HEK293 (cell line): Measurements from ENCODE around the gene TSPOAP1.

Source experiments
- CTCF ChIA-PET: fragments of 350-600 bp; formaldehyde crosslinking; extraction: SDS; loops from one replicate; lab custom pipeline; 2021; ENCODE audit warnings: antibody characterized with exemption; lab: Yijun Ruan, JAX
- POLR2A ChIA-PET: fragments of 300-600 bp; formaldehyde crosslinking; extraction: SDS; loops from one replicate; lab custom pipeline; 2020; ENCODE audit warnings: antibody characterized with exemption, inconsistent platforms; lab: Yijun Ruan, JAX
- H3K27ac ChIP-seq: fragments of 200-500 bp; sonication (Bioruptor generic); 2 replicates; pipeline ENCODE4 v1.5.1; 2014; ENCODE audit warnings: low read depth, low read length, control low read depth, inconsistent platforms; ENCODE audit errors: extremely low read depth
- H3K36me3 ChIP-seq, 2 experiments: fragments of 200-500 bp in 1 of 2; sonication (Bioruptor generic) in 1 of 2; 1 replicate in 1 of 2; 2 replicates in 1 of 2; pipeline ENCODE4 v1.5.1; 2014 to 2017; ENCODE audit warnings: inconsistent platforms in 2 of 2, low read length in 2 of 2; ENCODE audit not compliant: control insufficient read depth in 2 of 2, insufficient read depth in 1 of 2
- H3K4me1 ChIP-seq: fragments of 200-500 bp; sonication (Bioruptor generic); 2 replicates; pipeline ENCODE4 v1.5.1; 2014; ENCODE audit warnings: mild to moderate bottlenecking, low read length, inconsistent platforms; ENCODE audit not compliant: control insufficient read depth, insufficient read depth
- H3K4me3 ChIP-seq: 2 replicates; pipeline ENCODE4 v1.5.1; 2011; ENCODE audit warnings: low read depth, mild to moderate bottlenecking, control low read depth, low read length, moderate library complexity
- H3K9me3 ChIP-seq: fragments of 200-500 bp; sonication (Bioruptor generic); 2 replicates; pipeline ENCODE4 v1.5.1; 2014; ENCODE audit warnings: low read depth, low read length, inconsistent platforms; ENCODE audit not compliant: control insufficient read depth, insufficient read depth
- GLI2 ChIP-seq: fragments of 450-650 bp; formaldehyde crosslinking; IDR thresholded peaks from 2 replicates; pipeline ENCODE4; 2017; ENCODE audit warnings: missing biosample characterization, missing genetic modification characterization, low read depth, borderline replicate concordance
- IKZF3 ChIP-seq: fragments of 450-650 bp; IDR thresholded peaks from 2 replicates; pipeline ENCODE4 v1.5.0; 2018; ENCODE audit warnings: missing biosample characterization, mild to moderate bottlenecking, missing genetic modification characterization, moderate library complexity
- PBX3 ChIP-seq: sonication (generic); formaldehyde crosslinking; IDR thresholded peaks from 2 replicates; pipeline ENCODE4 v1.8.1; 2022; ENCODE audit warnings: mild to moderate bottlenecking, moderate library complexity, missing genetic modification reagents
- TRIM28 ChIP-seq: IDR thresholded peaks from 2 replicates; pipeline ENCODE4 v1.6.1; 2011; ENCODE audit warnings: low read length, control low read depth, borderline replicate concordance
- ZFHX2 ChIP-seq: fragments of 450-650 bp; formaldehyde crosslinking; conservative IDR thresholded peaks from 2 replicates; pipeline ENCODE4 v1.5.1; 2016; ENCODE audit warnings: missing biosample characterization, missing genetic modification characterization
- ZNF10 ChIP-seq: fragments of 450-650 bp; formaldehyde crosslinking; IDR thresholded peaks from 2 replicates; pipeline ENCODE4 v1.5.1; 2017; ENCODE audit warnings: missing biosample characterization, missing genetic modification characterization
- ZNF146 ChIP-seq: fragments of 450-650 bp; formaldehyde crosslinking; IDR thresholded peaks from 2 replicates; pipeline ENCODE4 v1.5.1; 2016; ENCODE audit warnings: missing biosample characterization, missing genetic modification characterization
- ZNF423 ChIP-seq: fragments of 450-650 bp; formaldehyde crosslinking; IDR thresholded peaks from 2 replicates; pipeline ENCODE4 v1.5.1; 2016; ENCODE audit warnings: missing biosample characterization, missing genetic modification characterization
- ZNF488 ChIP-seq: fragments of 450-650 bp; formaldehyde crosslinking; IDR thresholded peaks from 2 replicates; pipeline ENCODE4 v1.5.1; 2016; ENCODE audit warnings: missing biosample characterization, missing genetic modification characterization
- ZNF692 ChIP-seq: fragments of 450-650 bp; formaldehyde crosslinking; IDR thresholded peaks from 2 replicates; pipeline ENCODE4 v1.5.1; 2016; ENCODE audit warnings: missing biosample characterization, missing genetic modification characterization
- ZNF707 ChIP-seq: fragments of 450-650 bp; formaldehyde crosslinking; IDR thresholded peaks from 2 replicates; pipeline ENCODE4 v1.5.1; 2016; ENCODE audit warnings: missing biosample characterization, missing genetic modification characterization
- ZNF768 ChIP-seq: fragments of 450-650 bp; formaldehyde crosslinking; IDR thresholded peaks from 2 replicates; pipeline ENCODE4 v1.5.1; 2018; ENCODE audit warnings: missing biosample characterization, mild to moderate bottlenecking, missing genetic modification characterization
- ZNF777 ChIP-seq: fragments of 450-650 bp; formaldehyde crosslinking; IDR thresholded peaks from 2 replicates; pipeline ENCODE4 v1.5.1; 2017; ENCODE audit warnings: missing biosample characterization, missing genetic modification characterization, borderline replicate concordance
- ZNF791 ChIP-seq: fragments of 450-650 bp; formaldehyde crosslinking; IDR thresholded peaks from 2 replicates; pipeline ENCODE4 v1.5.1; 2016; ENCODE audit warnings: missing biosample characterization, missing genetic modification characterization
- ZSCAN18 ChIP-seq: fragments of 450-650 bp; formaldehyde crosslinking; IDR thresholded peaks from 2 replicates; pipeline ENCODE4 v1.5.1; 2016; ENCODE audit warnings: missing biosample characterization, missing genetic modification characterization
- ZXDB ChIP-seq: fragments of 450-650 bp; formaldehyde crosslinking; IDR thresholded peaks from 2 replicates; pipeline ENCODE4 v1.5.1; 2016; ENCODE audit warnings: missing biosample characterization, missing genetic modification characterization

TSPOAP1 gene

GRCh38 chr17:58345500-58345899 is 16.9 kb upstream of the TSPOAP1 start:
- H3K36me3 ChIP-seq, result peaks cover 51 to 70% of the 10 kb centered on the region in 2 experiments
- H3K4me3 ChIP-seq, result no peak overlapping the region
- CTCF ChIA-PET, result interaction anchor here (1.2 to 2.5 kb wide), 3 partner anchors 37 to 72 kb away, joined by 5 to 10 read pairs (median 5); partner anchors contain the start of gene RNF43
- no peaks in the 10 kb centered on the region for H3K4me1 ChIP-seq
- TF ChIP-seq IKZF3 (tag by site-specific recombination) (no peak), ZXDB (tag by site-specific recombination) (no peak), ZNF707 (tag by site-specific recombination) (no peak), ZNF768 (tag by site-specific recombination) (no peak), ZNF10 (no peak)
- H3K9me3 ChIP-seq, result no peaks in the 10 kb centered on the region
- H3K27ac ChIP-seq, result no peak overlapping the region
- POLR2A ChIA-PET, result interaction anchor here (2.2 to 3.2 kb wide), 4 partner anchors 9 to 72 kb away, joined by 7 to 17 read pairs (median 12); partner anchors contain the start of gene RNF43

GRCh38 chr17:58344791-58345157 is 16.2 kb upstream of the TSPOAP1 start:
- POLR2A ChIA-PET, result interaction anchor here (0.6 to 3.2 kb wide), 7 partner anchors 9 to 91 kb away, joined by 3 to 13 read pairs (median 5); partner anchors contain the start of gene RNF43
- no peak overlapping the region for H3K27ac ChIP-seq
- CTCF ChIA-PET, result interaction anchor here (0.6 to 2.5 kb wide), 6 partner anchors 27 to 1962 kb away, joined by 3 to 10 read pairs (median 6); partner anchors contain the start of gene RNF43

GRCh38 chr17:58344047-58344790 is 15.6 kb upstream of the TSPOAP1 start:
- Histone ChIP-seq H3K36me3 (peaks cover 40 to 59% of the 10 kb centered on the region in 2 experiments), H3K27ac (no peak overlapping the region), H3K4me1 (no peaks in the 10 kb centered on the region), H3K9me3 (no peaks in the 10 kb centered on the region), H3K4me3 (no peak overlapping the region)
- CTCF ChIA-PET, result interaction anchor here (0.6 to 2.5 kb wide), 6 partner anchors 27 to 1963 kb away, joined by 3 to 10 read pairs (median 6); partner anchors contain the start of gene RNF43
- POLR2A ChIA-PET, result interaction anchor here (0.6 to 3.2 kb wide), 10 partner anchors 7 to 91 kb away, joined by 3 to 36 read pairs (median 5); partner anchors contain the start of genes RNF43 and SUPT4H1
- no peak for TF ChIP-seq ZNF791 (tag by site-specific recombination)
- TF ChIP-seq ZSCAN18 (tag by site-specific recombination), result no peak
- no peak for TF ChIP-seq ZNF423 (tag by site-specific recombination)
- no peak for TF ChIP-seq ZNF692 (tag by site-specific recombination)
- no peak for TF ChIP-seq ZNF488 (tag by site-specific recombination)
- no peak for TF ChIP-seq ZFHX2 (tag by site-specific recombination)
- TF ChIP-seq TRIM28, result no peak
- no peak for TF ChIP-seq GLI2 (tag by site-specific recombination)
- no peak for TF ChIP-seq ZNF146 (tag by site-specific recombination)
- TF ChIP-seq PBX3 (CRISPR knock-in tag), result no peak

More at GRCh38 chr17:58344791-58345157, 16.2 kb upstream of the TSPOAP1 start:
- Histone ChIP-seq H3K36me3 (peaks cover 46 to 65% of the 10 kb centered on the region in 2 experiments), H3K4me1 (no peaks in the 10 kb centered on the region), H3K4me3 (no peak overlapping the region), H3K9me3 (no peaks in the 10 kb centered on the region)
- no peak for TF ChIP-seq ZNF777
